ENCODE results near the gene MBTPS1. TPM values are rescaled to one million over a fixed set of nuclear protein-coding genes. Genes with fewer than 3 reads are reported as not detected.

The MBTPS1 gene
- total RNA-seq, 1 donor from 2014 or later: 88.7 TPM

GRCh38 chr16:84040823-84041820, 75.6 kb downstream of the MBTPS1 start:
- H3K36me3 Mint-ChIP-seq (ENCODE audit: low read depth): peaks cover 2% of the 10 kb centered on the region
- peaks cover 3% of the 10 kb centered on the region for H3K9me3 Mint-ChIP-seq (ENCODE audit: low read depth)
- H3K4me3 Mint-ChIP-seq (ENCODE audit: unreplicated experiment): no peak overlapping the region
- H3K4me1 Mint-ChIP-seq (ENCODE audit: low read depth): no peaks in the 10 kb centered on the region
- DNase-seq (ENCODE audit: low spot score): peak; percentile 72
- peaks cover 29% of the 10 kb centered on the region for H3K27me3 Mint-ChIP-seq (ENCODE audit: low read depth)
- no peak overlapping the region for H3K27ac Mint-ChIP-seq (ENCODE audit: unreplicated experiment)
- TF ChIP-seq CTCF (IDR thresholded peaks at IDR 0.05): no peak

DNA sequence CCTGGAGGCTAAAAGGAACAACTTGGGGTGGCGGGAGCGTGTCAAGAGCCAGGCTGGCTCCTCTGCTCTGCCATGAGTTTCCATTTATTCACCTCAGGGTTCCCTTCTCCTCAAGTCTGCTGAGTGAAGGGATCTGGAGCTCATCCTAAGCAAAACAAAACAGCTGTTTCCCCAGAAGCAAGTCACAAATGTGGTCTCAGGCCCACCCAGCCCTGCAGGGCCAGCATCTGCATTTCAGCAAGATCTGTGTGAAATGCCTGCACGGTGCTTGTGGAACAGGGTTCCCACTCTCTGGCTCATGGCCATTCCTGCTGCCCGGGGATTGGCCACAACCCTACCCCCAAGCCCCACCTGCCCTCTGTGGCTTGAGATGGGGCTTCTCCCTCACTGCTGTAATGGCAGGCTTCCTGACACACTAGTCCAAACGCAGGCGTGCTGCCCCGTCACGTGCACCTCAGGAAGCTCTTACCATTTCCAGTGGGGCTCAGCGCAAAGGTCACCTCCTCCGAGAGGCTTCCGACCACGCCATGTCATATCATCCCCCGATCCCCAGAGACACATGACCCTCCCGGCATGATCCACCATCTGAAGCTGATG, 76.4 kb downstream of the MBTPS1 start:
- peaks cover 5% of the 10 kb centered on the region for H3K36me3 Mint-ChIP-seq (ENCODE audit: low read depth)
- TF ChIP-seq CTCF (IDR thresholded peaks at IDR 0.05): no peak
- peaks cover 31% of the 10 kb centered on the region for H3K27me3 Mint-ChIP-seq (ENCODE audit: low read depth)
- H3K4me1 Mint-ChIP-seq (ENCODE audit: low read depth): no peaks in the 10 kb centered on the region
- no peak overlapping the region for H3K27ac Mint-ChIP-seq (ENCODE audit: unreplicated experiment)
- peaks cover 10% of the 10 kb centered on the region for H3K9me3 Mint-ChIP-seq (ENCODE audit: low read depth)
- DNase-seq (ENCODE audit: low spot score): peak; percentile 61
- H3K4me3 Mint-ChIP-seq (ENCODE audit: unreplicated experiment): no peak overlapping the region

GRCh38 chr16:84039696-84040095, 77.0 kb downstream of the MBTPS1 start:
- DNase-seq (ENCODE audit: low spot score): peak; percentile 55
- H3K36me3 Mint-ChIP-seq (ENCODE audit: low read depth): peaks cover 5% of the 10 kb centered on the region

GRCh38 chr16:84038469-84038868, 78.3 kb downstream of the MBTPS1 start:
- no peaks in the 10 kb centered on the region for H3K4me1 Mint-ChIP-seq (ENCODE audit: low read depth)
- no peak overlapping the region for H3K27ac Mint-ChIP-seq (ENCODE audit: unreplicated experiment)
- H3K9me3 Mint-ChIP-seq (ENCODE audit: low read depth): peaks cover 14% of the 10 kb centered on the region
- TF ChIP-seq CTCF (IDR thresholded peaks at IDR 0.05): no peak
- peaks cover 5% of the 10 kb centered on the region for H3K36me3 Mint-ChIP-seq (ENCODE audit: low read depth)
- peaks cover 23% of the 10 kb centered on the region for H3K27me3 Mint-ChIP-seq (ENCODE audit: low read depth)
- no peak for DNase-seq (ENCODE audit: low spot score)
- no peak overlapping the region for H3K4me3 Mint-ChIP-seq (ENCODE audit: unreplicated experiment)

More at GRCh38 chr16:84039696-84040095, 77.0 kb downstream of the MBTPS1 start:
- peaks cover 33% of the 10 kb centered on the region for H3K27me3 Mint-ChIP-seq (ENCODE audit: low read depth)
- no peak overlapping the region for H3K4me3 Mint-ChIP-seq (ENCODE audit: unreplicated experiment)
- TF ChIP-seq CTCF (IDR thresholded peaks at IDR 0.05): no peak
- H3K4me1 Mint-ChIP-seq (ENCODE audit: low read depth): no peaks in the 10 kb centered on the region
- peaks cover 14% of the 10 kb centered on the region for H3K9me3 Mint-ChIP-seq (ENCODE audit: low read depth)
- no peak overlapping the region for H3K27ac Mint-ChIP-seq (ENCODE audit: unreplicated experiment)

DNA sequence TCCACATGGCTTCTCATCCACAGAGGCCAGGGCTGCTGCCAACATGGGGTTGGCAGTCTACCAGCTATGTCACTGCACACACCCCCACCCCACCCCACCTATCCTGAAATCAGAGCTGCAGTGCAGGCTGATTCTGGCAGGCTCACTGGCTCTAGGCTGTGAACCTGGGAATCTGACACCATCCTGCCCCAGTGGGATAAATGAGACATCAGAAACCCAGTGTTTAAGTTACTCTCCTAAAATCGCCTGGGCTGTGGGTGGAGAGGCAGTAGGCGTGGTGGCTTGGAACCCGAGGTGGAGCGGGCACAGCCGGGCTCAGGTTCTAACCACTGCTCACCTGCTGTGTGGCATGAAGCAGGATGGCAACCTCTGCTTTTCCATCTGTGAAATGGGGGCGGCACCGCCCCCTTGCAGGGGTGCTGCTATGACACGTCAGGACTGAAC, 79.7 kb downstream of the MBTPS1 start:
- Mint-ChIP-seq H3K4me1 (ENCODE audit: low read depth) (no peaks in the 10 kb centered on the region), H3K9me3 (ENCODE audit: low read depth) (peaks cover 14% of the 10 kb centered on the region), H3K36me3 (ENCODE audit: low read depth) (peaks cover 5% of the 10 kb centered on the region), H3K27ac (ENCODE audit: unreplicated experiment) (no peak overlapping the region), H3K4me3 (ENCODE audit: unreplicated experiment) (no peak overlapping the region), H3K27me3 (ENCODE audit: low read depth) (peaks cover 21% of the 10 kb centered on the region)
- TF ChIP-seq CTCF (IDR thresholded peaks at IDR 0.05): no peak
- no peak for DNase-seq (ENCODE audit: low spot score)
